Breast epithelium (tissue), 4 donors: Measurements from ENCODE around the gene MACROD2. TPM values are rescaled to one million over a fixed set of nuclear protein-coding genes. Genes with fewer than 3 reads are reported as not detected.

Experiments used
- DNase-seq, 2 donors: peaks; one replicate each; pipeline ENCODE4 v3.0.0-alpha.2; 2019; ENCODE audit warnings: low spot score in 2 of 2
- H3K27ac ChIP-seq, 2 donors: fragments of 200-600 bp; sonication (generic) in 1 of 2; one replicate each; pipeline ENCODE4 v1.5.1; 2016 to 2019; ENCODE audit warnings: mild to moderate bottlenecking in 1 of 2
- H3K27me3 ChIP-seq, 2 donors: fragments of 200-600 bp; sonication (generic) in 1 of 2; one replicate each; pipeline versions ENCODE4 v1.5.1 to v1.6.0; 2017 to 2019; ENCODE audit warnings: control low read depth in 1 of 2, mild to moderate bottlenecking in 1 of 2
- H3K36me3 ChIP-seq: fragments of 200-600 bp; one replicate; pipeline ENCODE4 v1.5.1; 2019
- H3K4me1 ChIP-seq, 2 donors: fragments of 200-600 bp; sonication (generic); one replicate each; pipeline ENCODE4 v1.5.1; 2016 to 2019; ENCODE audit warnings: control low read depth in 1 of 2
- H3K4me3 ChIP-seq, 3 donors: fragments of 200-600 bp; sonication (generic); 1 replicate in 2 of 3; 2 replicates in 1 of 3; pipeline ENCODE4 v1.5.1; 2016 to 2019; ENCODE audit warnings: mild to moderate bottlenecking in 3 of 3, moderate library complexity in 2 of 3
- H3K9me3 ChIP-seq, 2 donors: fragments of 200-600 bp; sonication (generic) in 1 of 2; one replicate each; pipeline ENCODE4 v1.5.1; 2016 to 2019; ENCODE audit warnings: control low read depth in 1 of 2
- POLR2A ChIP-seq: fragments of 450-650 bp; IDR thresholded peaks from one replicate; pipeline ENCODE4 v1.6.1; 2016; ENCODE audit warnings: antibody characterized with exemption, mild to moderate bottlenecking, moderate library complexity
- POLR2AphosphoS5 ChIP-seq, 3 donors: sonication (generic); formaldehyde crosslinking; IDR thresholded peaks; one replicate each; pipeline ENCODE4 v1.6.1; 2017; ENCODE audit warnings: antibody characterized with exemption in 3 of 3
- intact Hi-C: fragments of 100-400 bp; cut with DNase I; formaldehyde crosslinking; loops from one replicate; pipeline ENCODE4 v1.15.1; 2023; ENCODE audit warnings: low total_unique reads
- total RNA-seq, 3 donors: library from RNA; depleted of rRNA; stranded (reverse); fragments of >200 nt; gene quantifications; one replicate each; pipeline ENCODE4 v1.1.0, GENCODE V29; 2016
- TF ChIP-seq, protein P1 (sequence below), 3 donors: fragments of 450-650 bp; IDR thresholded peaks; one replicate each; pipeline ENCODE4 v1.5.1; 2016 to 2017; ENCODE audit warnings: antibody characterized with exemption in 3 of 3, mild to moderate bottlenecking in 3 of 3, moderate library complexity in 3 of 3

Gene MACROD2
- total RNA-seq, 3 donors from 2014 or later = 6.7 to 26.8 (median 8.8) TPM

DNA sequence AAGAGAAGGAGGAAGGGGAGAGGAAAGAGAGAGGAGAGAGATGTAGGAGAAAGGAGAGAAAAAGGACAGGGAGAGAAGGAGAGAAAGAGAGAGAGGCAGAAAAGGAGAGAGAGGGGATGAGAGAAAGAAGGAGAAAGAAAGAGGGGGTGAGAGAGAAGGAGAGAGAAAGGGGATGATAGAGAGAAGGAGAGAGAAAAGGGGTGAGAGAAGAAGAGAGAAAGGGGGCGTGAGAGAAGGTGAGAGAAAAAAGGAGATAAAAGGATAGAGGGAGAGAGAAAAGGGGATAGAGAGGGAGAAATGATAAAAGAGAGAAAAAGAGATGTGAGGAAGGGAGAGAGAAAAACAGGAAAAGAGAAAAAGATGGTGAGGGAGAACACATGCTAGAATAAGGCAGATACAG lies 1644.5 kb downstream of the MACROD2 start:
- Histone ChIP-seq H3K4me1 (no peaks in the 10 kb centered on the region), H3K27me3 (no peaks in the 10 kb centered on the region), H3K4me3 (no peak overlapping the region), H3K36me3 (no peaks in the 10 kb centered on the region), H3K9me3 (no peaks in the 10 kb centered on the region), H3K27ac (no peak overlapping the region)
- intact Hi-C loops = no loop called here
- TF ChIP-seq, protein P1, sequence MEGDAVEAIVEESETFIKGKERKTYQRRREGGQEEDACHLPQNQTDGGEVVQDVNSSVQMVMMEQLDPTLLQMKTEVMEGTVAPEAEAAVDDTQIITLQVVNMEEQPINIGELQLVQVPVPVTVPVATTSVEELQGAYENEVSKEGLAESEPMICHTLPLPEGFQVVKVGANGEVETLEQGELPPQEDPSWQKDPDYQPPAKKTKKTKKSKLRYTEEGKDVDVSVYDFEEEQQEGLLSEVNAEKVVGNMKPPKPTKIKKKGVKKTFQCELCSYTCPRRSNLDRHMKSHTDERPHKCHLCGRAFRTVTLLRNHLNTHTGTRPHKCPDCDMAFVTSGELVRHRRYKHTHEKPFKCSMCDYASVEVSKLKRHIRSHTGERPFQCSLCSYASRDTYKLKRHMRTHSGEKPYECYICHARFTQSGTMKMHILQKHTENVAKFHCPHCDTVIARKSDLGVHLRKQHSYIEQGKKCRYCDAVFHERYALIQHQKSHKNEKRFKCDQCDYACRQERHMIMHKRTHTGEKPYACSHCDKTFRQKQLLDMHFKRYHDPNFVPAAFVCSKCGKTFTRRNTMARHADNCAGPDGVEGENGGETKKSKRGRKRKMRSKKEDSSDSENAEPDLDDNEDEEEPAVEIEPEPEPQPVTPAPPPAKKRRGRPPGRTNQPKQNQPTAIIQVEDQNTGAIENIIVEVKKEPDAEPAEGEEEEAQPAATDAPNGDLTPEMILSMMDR (IDR thresholded peaks at IDR 0.05) = no peak
- no peak for TF ChIP-seq POLR2AphosphoS5 (IDR thresholded peaks at IDR 0.05)
- TF ChIP-seq POLR2A = no peak
- DNase-seq = no peak

- Histone ChIP-seq H3K4me3 (no peak overlapping the region), H3K27me3 (no peaks in the 10 kb centered on the region), H3K9me3 (no peaks in the 10 kb centered on the region), H3K4me1 (no peaks in the 10 kb centered on the region), H3K36me3 (no peaks in the 10 kb centered on the region), H3K27ac (no peak overlapping the region)
- no peak for DNase-seq
- intact Hi-C loops = no loop called here
- TF ChIP-seq POLR2AphosphoS5 (IDR thresholded peaks at IDR 0.05) = no peak
- TF ChIP-seq, protein P1 (IDR thresholded peaks at IDR 0.05) = no peak
- TF ChIP-seq POLR2A = no peak
Measured at GRCh38 chr20:15642109-15642508, 1646.8 kb downstream of the MACROD2 start.

DNA sequence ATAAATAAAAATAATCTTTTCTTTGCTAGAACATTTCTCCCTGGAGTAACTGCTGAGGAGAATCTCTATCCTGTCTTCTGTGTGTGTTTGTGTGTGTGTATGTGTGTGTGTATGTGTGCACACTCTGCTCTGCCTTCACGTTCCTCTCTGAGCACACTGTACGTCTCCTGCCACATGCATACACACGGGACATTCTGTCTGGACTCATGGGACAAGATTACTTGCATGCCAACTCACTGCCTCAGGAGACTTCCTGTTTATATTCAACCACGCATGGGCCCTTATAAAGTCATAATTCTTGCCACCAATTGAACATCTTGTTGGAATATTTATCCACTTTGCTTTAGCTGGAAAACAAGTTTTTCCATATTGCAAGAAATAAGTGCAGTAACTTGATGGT lies 1647.4 kb downstream of the MACROD2 start:
- H3K36me3 ChIP-seq = no peaks in the 10 kb centered on the region
- intact Hi-C loops = no loop called here
- H3K27me3 ChIP-seq = no peaks in the 10 kb centered on the region

GRCh38 chr20:15643713-15644112 lies 1648.4 kb downstream of the MACROD2 start:
- H3K27me3 ChIP-seq = no peaks in the 10 kb centered on the region
- no peaks in the 10 kb centered on the region for H3K36me3 ChIP-seq
- DNase-seq = no peak
- H3K4me3 ChIP-seq = no peak overlapping the region
- intact Hi-C loops = no loop called here
- H3K4me1 ChIP-seq = no peaks in the 10 kb centered on the region
- TF ChIP-seq, protein P1 (IDR thresholded peaks at IDR 0.05) = no peak
- TF ChIP-seq POLR2AphosphoS5 (IDR thresholded peaks at IDR 0.05) = no peak
- no peak for TF ChIP-seq POLR2A
- H3K9me3 ChIP-seq = no peaks in the 10 kb centered on the region
- H3K27ac ChIP-seq = no peak overlapping the region

More for the DNA sequence above, 1647.4 kb downstream of the MACROD2 start:
- Histone ChIP-seq H3K4me1 (no peaks in the 10 kb centered on the region), H3K9me3 (no peaks in the 10 kb centered on the region), H3K27ac (no peak overlapping the region), H3K4me3 (no peak overlapping the region)
- TF ChIP-seq POLR2AphosphoS5 (IDR thresholded peaks at IDR 0.05) (no peak), POLR2A (no peak)
- TF ChIP-seq, protein P1 (IDR thresholded peaks at IDR 0.05) = no peak
- no peak for DNase-seq

DNA sequence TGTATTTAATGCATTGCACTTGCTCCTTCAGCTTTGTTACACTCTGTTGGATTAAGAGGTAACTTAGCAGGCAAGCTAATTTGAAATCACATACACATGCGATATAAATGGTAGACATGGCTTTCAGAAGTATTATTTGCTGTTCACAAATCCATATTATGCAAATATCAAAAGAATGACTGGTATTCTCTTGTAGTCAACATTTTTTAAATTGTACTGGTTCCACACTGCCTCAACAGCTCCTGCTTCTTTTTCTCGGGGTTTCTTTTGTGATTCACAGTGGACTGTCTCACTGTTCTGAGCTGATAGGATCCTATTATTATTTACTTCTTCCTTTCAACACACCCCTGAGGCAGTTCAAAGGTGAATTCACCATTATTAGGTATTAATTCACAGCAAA lies 1650.5 kb downstream of the MACROD2 start:
- Histone ChIP-seq H3K27ac (no peak overlapping the region), H3K4me1 (no peaks in the 10 kb centered on the region), H3K4me3 (no peak overlapping the region), H3K36me3 (no peaks in the 10 kb centered on the region), H3K27me3 (no peaks in the 10 kb centered on the region), H3K9me3 (no peaks in the 10 kb centered on the region)
- no peak for DNase-seq
- TF ChIP-seq POLR2A (no peak), POLR2AphosphoS5 (IDR thresholded peaks at IDR 0.05) (no peak)
- TF ChIP-seq, protein P1 (IDR thresholded peaks at IDR 0.05) = no peak
- intact Hi-C loops = no loop called here
